Measurements from ENCODE around the gene TSPAN9.

The TSPAN9 gene

GRCh38 chr12:3303410-3304136 is 226.4 kb downstream of the TSPAN9 start:
- DNase-seq (ENCODE audit: low read depth): no peak
- Histone ChIP-seq H3K4me1 (ENCODE audit: control insufficient read depth, insufficient read depth, low read length) (peaks cover 10% of the 10 kb centered on the region), H3K36me3 (ENCODE audit: control insufficient read depth, insufficient read depth, low read length, severe bottlenecking) (no peaks in the 10 kb centered on the region), H3K4me3 (ENCODE audit: low read length) (no peak overlapping the region), H3K9me3 (ENCODE audit: control insufficient read depth, low read length) (no peaks in the 10 kb centered on the region), H3K9ac (ENCODE audit: low read length) (no peak overlapping the region), H3K27me3 (replicated peaks; ENCODE audit: control insufficient read depth, insufficient read depth, low read length) (peaks cover 13% of the 10 kb centered on the region)

GRCh38 chr12:3304436-3305165 is 227.4 kb downstream of the TSPAN9 start:
- no peak overlapping the region for H3K9ac ChIP-seq (ENCODE audit: low read length)
- no peaks in the 10 kb centered on the region for H3K9me3 ChIP-seq (ENCODE audit: control insufficient read depth, low read length)
- DNase-seq (ENCODE audit: low read depth): peak; percentile 48
- no peaks in the 10 kb centered on the region for H3K36me3 ChIP-seq (ENCODE audit: control insufficient read depth, insufficient read depth, low read length, severe bottlenecking)
- H3K4me1 ChIP-seq (ENCODE audit: control insufficient read depth, insufficient read depth, low read length): peaks cover 10% of the 10 kb centered on the region
- peaks cover 21% of the 10 kb centered on the region for H3K27me3 ChIP-seq (replicated peaks; ENCODE audit: control insufficient read depth, insufficient read depth, low read length)
- no peak overlapping the region for H3K4me3 ChIP-seq (ENCODE audit: low read length)

- Histone ChIP-seq H3K9me3 (ENCODE audit: control insufficient read depth, low read length) (no peaks in the 10 kb centered on the region), H3K9ac (ENCODE audit: low read length) (no peak overlapping the region), H3K4me1 (ENCODE audit: control insufficient read depth, insufficient read depth, low read length) (peaks cover 5% of the 10 kb centered on the region), H3K4me3 (ENCODE audit: low read length) (no peak overlapping the region), H3K27me3 (replicated peaks; ENCODE audit: control insufficient read depth, insufficient read depth, low read length) (peaks cover 22% of the 10 kb centered on the region), H3K36me3 (ENCODE audit: control insufficient read depth, insufficient read depth, low read length, severe bottlenecking) (no peaks in the 10 kb centered on the region)
- DNase-seq (ENCODE audit: low read depth): no peak
Measured at GRCh38 chr12:3305464-3305863, 228.3 kb downstream of the TSPAN9 start.

GRCh38 chr12:3305904-3306619 is 228.9 kb downstream of the TSPAN9 start:
- H3K27me3 ChIP-seq (replicated peaks; ENCODE audit: control insufficient read depth, insufficient read depth, low read length): peaks cover 22% of the 10 kb centered on the region
- H3K36me3 ChIP-seq (ENCODE audit: control insufficient read depth, insufficient read depth, low read length, severe bottlenecking): no peaks in the 10 kb centered on the region
- DNase-seq (ENCODE audit: low read depth): no peak
- H3K9ac ChIP-seq (ENCODE audit: low read length): no peak overlapping the region
- no peak overlapping the region for H3K4me3 ChIP-seq (ENCODE audit: low read length)
- peaks cover 5% of the 10 kb centered on the region for H3K4me1 ChIP-seq (ENCODE audit: control insufficient read depth, insufficient read depth, low read length)
- no peaks in the 10 kb centered on the region for H3K9me3 ChIP-seq (ENCODE audit: control insufficient read depth, low read length)

- Histone ChIP-seq H3K4me3 (ENCODE audit: low read length) (no peak overlapping the region), H3K4me1 (ENCODE audit: control insufficient read depth, insufficient read depth, low read length) (peaks cover 5% of the 10 kb centered on the region), H3K27me3 (replicated peaks; ENCODE audit: control insufficient read depth, insufficient read depth, low read length) (peaks cover 22% of the 10 kb centered on the region), H3K36me3 (ENCODE audit: control insufficient read depth, insufficient read depth, low read length, severe bottlenecking) (no peaks in the 10 kb centered on the region), H3K9ac (ENCODE audit: low read length) (no peak overlapping the region), H3K9me3 (ENCODE audit: control insufficient read depth, low read length) (no peaks in the 10 kb centered on the region)
- DNase-seq (ENCODE audit: low read depth): no peak
Measured at GRCh38 chr12:3307389-3307788, 230.2 kb downstream of the TSPAN9 start.

GRCh38 chr12:3308063-3308462 is 230.9 kb downstream of the TSPAN9 start:
- no peak overlapping the region for H3K9ac ChIP-seq (ENCODE audit: low read length)
- H3K4me1 ChIP-seq (ENCODE audit: control insufficient read depth, insufficient read depth, low read length): peaks cover 5% of the 10 kb centered on the region
- DNase-seq (ENCODE audit: low read depth): no peak
- peaks cover 22% of the 10 kb centered on the region for H3K27me3 ChIP-seq (replicated peaks; ENCODE audit: control insufficient read depth, insufficient read depth, low read length)
- H3K9me3 ChIP-seq (ENCODE audit: control insufficient read depth, low read length): no peaks in the 10 kb centered on the region
- no peaks in the 10 kb centered on the region for H3K36me3 ChIP-seq (ENCODE audit: control insufficient read depth, insufficient read depth, low read length, severe bottlenecking)
- H3K4me3 ChIP-seq (ENCODE audit: low read length): no peak overlapping the region

GRCh38 chr12:3308609-3309008 is 231.4 kb downstream of the TSPAN9 start:
- no peak for DNase-seq (ENCODE audit: low read depth)
- H3K4me1 ChIP-seq (ENCODE audit: control insufficient read depth, insufficient read depth, low read length): peaks cover 5% of the 10 kb centered on the region
- H3K9ac ChIP-seq (ENCODE audit: low read length): no peak overlapping the region
- H3K36me3 ChIP-seq (ENCODE audit: control insufficient read depth, insufficient read depth, low read length, severe bottlenecking): no peaks in the 10 kb centered on the region
- H3K27me3 ChIP-seq (replicated peaks; ENCODE audit: control insufficient read depth, insufficient read depth, low read length): peaks cover 22% of the 10 kb centered on the region
- no peak overlapping the region for H3K4me3 ChIP-seq (ENCODE audit: low read length)
- H3K9me3 ChIP-seq (ENCODE audit: control insufficient read depth, low read length): no peaks in the 10 kb centered on the region

GRCh38 chr12:3309805-3310204 is 232.6 kb downstream of the TSPAN9 start:
- Histone ChIP-seq H3K4me3 (ENCODE audit: low read length) (no peak overlapping the region), H3K27me3 (replicated peaks; ENCODE audit: control insufficient read depth, insufficient read depth, low read length) (peaks cover 22% of the 10 kb centered on the region), H3K9ac (ENCODE audit: low read length) (no peak overlapping the region), H3K36me3 (ENCODE audit: control insufficient read depth, insufficient read depth, low read length, severe bottlenecking) (no peaks in the 10 kb centered on the region), H3K9me3 (ENCODE audit: control insufficient read depth, low read length) (no peaks in the 10 kb centered on the region), H3K4me1 (ENCODE audit: control insufficient read depth, insufficient read depth, low read length) (peaks cover 1% of the 10 kb centered on the region)
- no peak for DNase-seq (ENCODE audit: low read depth)

GRCh38 chr12:3310271-3311026 is 233.3 kb downstream of the TSPAN9 start:
- Histone ChIP-seq H3K27me3 (replicated peaks; ENCODE audit: control insufficient read depth, insufficient read depth, low read length) (peaks cover 22% of the 10 kb centered on the region), H3K9me3 (ENCODE audit: control insufficient read depth, low read length) (no peaks in the 10 kb centered on the region), H3K4me3 (ENCODE audit: low read length) (no peak overlapping the region), H3K36me3 (ENCODE audit: control insufficient read depth, insufficient read depth, low read length, severe bottlenecking) (no peaks in the 10 kb centered on the region), H3K9ac (ENCODE audit: low read length) (no peak overlapping the region), H3K4me1 (ENCODE audit: control insufficient read depth, insufficient read depth, low read length) (peaks cover 7% of the 10 kb centered on the region)
- no peak for DNase-seq (ENCODE audit: low read depth)

GRCh38 chr12:3311027-3311402 is 233.8 kb downstream of the TSPAN9 start:
- H3K9me3 ChIP-seq (ENCODE audit: control insufficient read depth, low read length): no peaks in the 10 kb centered on the region
- H3K27me3 ChIP-seq (replicated peaks; ENCODE audit: control insufficient read depth, insufficient read depth, low read length): peaks cover 22% of the 10 kb centered on the region
- peaks cover 9% of the 10 kb centered on the region for H3K4me1 ChIP-seq (ENCODE audit: control insufficient read depth, insufficient read depth, low read length)
- no peak overlapping the region for H3K4me3 ChIP-seq (ENCODE audit: low read length)
- DNase-seq (ENCODE audit: low read depth): no peak
- no peaks in the 10 kb centered on the region for H3K36me3 ChIP-seq (ENCODE audit: control insufficient read depth, insufficient read depth, low read length, severe bottlenecking)
- H3K9ac ChIP-seq (ENCODE audit: low read length): no peak overlapping the region
